ENCODE results near the gene CPAMD8.

The CPAMD8 gene

GRCh38 chr19:17026706-17027534 is at the start of gene CPAMD8:
TSS of gene CPAMD8 (minus strand) at chr19:17026810. CDS start at chr19:17026642, 168 bp downstream.
- no peak for DNase-seq

GRCh38 chr19:17075864-17076542 is 49.4 kb upstream of the CPAMD8 start:
- DNase-seq: no peak

- peak; percentile 99 for DNase-seq
These were observed 48.6 kb upstream of the CPAMD8 start, which contains the start of the genes HAUS8 and MYO9B for GRCh38 chr19:17075035-17075863. TSS of gene HAUS8 (minus strand) at chr19:17075452. CDS start at chr19:17075422, 30 bp downstream. TSS of gene MYO9B (plus strand) at chr19:17075777. CDS start at chr19:17101718, 25,941 bp downstream.

- no peak for DNase-seq
These were observed 48.0 kb upstream of the CPAMD8 start for GRCh38 chr19:17074634-17075034.

- no peak for DNase-seq
These were observed 47.4 kb upstream of the CPAMD8 start for GRCh38 chr19:17073869-17074633.

GRCh38 chr19:17070912-17071311 is 44.3 kb upstream of the CPAMD8 start:
- no peak for DNase-seq

- no peak for DNase-seq
These were observed 43.8 kb upstream of the CPAMD8 start for GRCh38 chr19:17070421-17070820.

GRCh38 chr19:17069193-17069592 is 42.6 kb upstream of the CPAMD8 start:
- no peak for DNase-seq

- no peak for DNase-seq
These were observed 36.8 kb upstream of the CPAMD8 start for GRCh38 chr19:17063428-17063827.

- no peak for DNase-seq
These were observed 35.1 kb upstream of the CPAMD8 start for GRCh38 chr19:17061691-17062090.

GRCh38 chr19:17061205-17061604 is 34.6 kb upstream of the CPAMD8 start:
- DNase-seq: no peak

GRCh38 chr19:17060802-17061201 is 34.2 kb upstream of the CPAMD8 start:
- DNase-seq: no peak

GRCh38 chr19:17058236-17058635 is 31.6 kb upstream of the CPAMD8 start:
- no peak for DNase-seq

GRCh38 chr19:17055636-17056035 is 29.0 kb upstream of the CPAMD8 start:
- no peak for DNase-seq

GRCh38 chr19:17054746-17055145 is 28.1 kb upstream of the CPAMD8 start:
- DNase-seq: peak; percentile 6

GRCh38 chr19:17052439-17052838 is 25.8 kb upstream of the CPAMD8 start:
- peak; percentile 20 for DNase-seq

GRCh38 chr19:17049711-17050280 is 23.2 kb upstream of the CPAMD8 start:
- peak; percentile 37 for DNase-seq

GRCh38 chr19:17048885-17049453 is 22.4 kb upstream of the CPAMD8 start:
- DNase-seq: no peak

- DNase-seq: no peak
These were observed 19.4 kb upstream of the CPAMD8 start for GRCh38 chr19:17045907-17046502.

- DNase-seq: no peak
These were observed 17.1 kb upstream of the CPAMD8 start for GRCh38 chr19:17043744-17044143.

GRCh38 chr19:17041976-17042375 is 15.4 kb upstream of the CPAMD8 start:
- no peak for DNase-seq
